Mucosa of rectum (tissue), 2 donors: Measurements from ENCODE around the gene RANBP17.

ENCODE experiments used
- H3K27ac ChIP-seq, 2 donors: one replicate each; pipeline ENCODE4 v1.7.0; 2013; ENCODE audit warnings: inconsistent platforms in 2 of 2, low read depth in 2 of 2, low read length in 2 of 2
- H3K27me3 ChIP-seq, 2 donors: one replicate each; pipeline ENCODE4 v1.7.0; 2013; ENCODE audit warnings: low read length in 2 of 2; ENCODE audit not compliant: control insufficient read depth in 2 of 2, insufficient read depth in 2 of 2
- H3K36me3 ChIP-seq, 2 donors: one replicate each; pipeline ENCODE4 v1.7.0; 2013; ENCODE audit warnings: low read length in 2 of 2; ENCODE audit not compliant: control insufficient read depth in 2 of 2, insufficient read depth in 2 of 2
- H3K4me1 ChIP-seq, 2 donors: one replicate each; pipeline ENCODE4 v1.7.0; 2013; ENCODE audit warnings: low read length in 2 of 2, mild to moderate bottlenecking in 1 of 2; ENCODE audit not compliant: control insufficient read depth in 2 of 2, insufficient read depth in 2 of 2
- H3K4me3 ChIP-seq, 2 donors: one replicate each; pipeline ENCODE4 v1.7.0; 2013; ENCODE audit warnings: low read length in 2 of 2
- H3K9ac ChIP-seq, 2 donors: one replicate each; pipeline ENCODE4 v1.7.0; 2013; ENCODE audit warnings: low read length in 2 of 2, low read depth in 1 of 2, mild to moderate bottlenecking in 1 of 2
- H3K9me3 ChIP-seq, 2 donors: one replicate each; pipeline ENCODE4 v1.7.0; 2013; ENCODE audit warnings: low read length in 2 of 2; ENCODE audit not compliant: control insufficient read depth in 2 of 2
- donor health status: healthy.
- donor health status: Normal muscosa, but diverticular disease.

RANBP17 gene

GRCh38 chr5:170843870-170844269, 17.9 kb upstream of the RANBP17 start:
- Histone ChIP-seq H3K27me3 (no peaks in the 10 kb centered on the region), H3K9me3 (no peaks in the 10 kb centered on the region), H3K4me1 (no peaks in the 10 kb centered on the region), H3K9ac (no peak overlapping the region), H3K27ac (no peak overlapping the region), H3K36me3 (no peaks in the 10 kb centered on the region), H3K4me3 (no peak overlapping the region)

GRCh38 chr5:170844651-170845050, 17.2 kb upstream of the RANBP17 start:
- H3K4me3 ChIP-seq, result no peak overlapping the region
- H3K27me3 ChIP-seq, result peaks cover 0 to 2% of the 10 kb centered on the region in 2 donors
- no peak overlapping the region for H3K9ac ChIP-seq
- no peaks in the 10 kb centered on the region for H3K9me3 ChIP-seq
- H3K27ac ChIP-seq, result no peak overlapping the region
- H3K4me1 ChIP-seq, result no peaks in the 10 kb centered on the region
- no peaks in the 10 kb centered on the region for H3K36me3 ChIP-seq

- Histone ChIP-seq H3K4me3 (no peak overlapping the region), H3K4me1 (no peaks in the 10 kb centered on the region), H3K9me3 (no peaks in the 10 kb centered on the region), H3K36me3 (no peaks in the 10 kb centered on the region), H3K27me3 (peaks cover 0 to 2% of the 10 kb centered on the region in 2 donors), H3K9ac (no peak overlapping the region), H3K27ac (no peak overlapping the region)
Observed at GRCh38 chr5:170846416-170846815, 15.4 kb upstream of the RANBP17 start.

DNA sequence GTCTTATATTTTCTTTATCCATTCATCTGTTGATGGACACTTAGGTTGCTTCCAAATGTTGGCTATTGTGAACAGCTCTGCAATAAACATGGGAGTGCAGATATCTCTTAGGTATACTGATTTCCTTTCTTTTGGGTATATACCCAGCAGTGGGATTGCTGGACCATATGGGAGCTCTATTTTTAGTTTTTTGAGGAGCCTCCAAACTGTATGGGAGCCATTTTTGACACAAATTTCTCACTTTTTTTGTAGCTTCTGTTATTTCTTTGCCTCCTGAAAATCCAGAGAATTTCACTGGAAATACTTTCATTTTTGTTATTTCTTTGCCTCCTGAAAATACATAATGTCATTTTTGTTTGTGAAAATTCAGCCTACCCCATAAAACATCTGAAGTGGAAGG, 15.0 kb upstream of the RANBP17 start:
- H3K27me3 ChIP-seq, result peaks cover 0 to 2% of the 10 kb centered on the region in 2 donors
- no peak overlapping the region for H3K9ac ChIP-seq
- no peaks in the 10 kb centered on the region for H3K36me3 ChIP-seq
- no peaks in the 10 kb centered on the region for H3K4me1 ChIP-seq
- no peak overlapping the region for H3K4me3 ChIP-seq
- no peak overlapping the region for H3K27ac ChIP-seq
- no peaks in the 10 kb centered on the region for H3K9me3 ChIP-seq

GRCh38 chr5:170848033-170848432, 13.8 kb upstream of the RANBP17 start:
- H3K36me3 ChIP-seq, result no peaks in the 10 kb centered on the region
- no peaks in the 10 kb centered on the region for H3K4me1 ChIP-seq
- no peak overlapping the region for H3K27ac ChIP-seq
- H3K9ac ChIP-seq, result no peak overlapping the region
- H3K9me3 ChIP-seq, result no peaks in the 10 kb centered on the region
- no peak overlapping the region for H3K4me3 ChIP-seq
- H3K27me3 ChIP-seq, result peaks cover 0 to 2% of the 10 kb centered on the region in 2 donors

DNA sequence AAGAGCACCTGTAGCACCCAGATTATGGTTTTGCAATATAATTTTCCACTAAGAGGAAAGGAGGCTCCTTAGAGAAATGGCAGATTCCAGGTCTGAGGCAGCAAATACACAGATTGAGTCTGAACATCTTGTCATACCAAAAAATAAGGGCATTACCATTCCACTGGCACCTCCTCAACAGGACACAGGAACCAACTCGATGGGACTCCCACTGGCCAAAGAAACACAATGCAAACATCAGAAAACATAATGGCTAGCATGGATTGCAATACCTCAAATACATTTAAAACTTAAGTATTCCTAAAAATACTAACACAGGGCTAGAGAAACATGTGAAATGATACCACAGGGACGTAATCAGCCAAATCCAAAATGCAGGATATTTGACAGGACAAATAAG, 12.4 kb upstream of the RANBP17 start:
- H3K27me3 ChIP-seq, result peaks cover 0 to 2% of the 10 kb centered on the region in 2 donors
- no peaks in the 10 kb centered on the region for H3K36me3 ChIP-seq
- no peaks in the 10 kb centered on the region for H3K4me1 ChIP-seq
- no peaks in the 10 kb centered on the region for H3K9me3 ChIP-seq
- no peak overlapping the region for H3K27ac ChIP-seq
- H3K9ac ChIP-seq, result no peak overlapping the region
- no peak overlapping the region for H3K4me3 ChIP-seq

- Histone ChIP-seq H3K4me1 (no peaks in the 10 kb centered on the region), H3K9me3 (no peaks in the 10 kb centered on the region), H3K4me3 (no peak overlapping the region), H3K36me3 (no peaks in the 10 kb centered on the region), H3K9ac (no peak overlapping the region), H3K27ac (no peak overlapping the region), H3K27me3 (no peaks in the 10 kb centered on the region)
Observed at GRCh38 chr5:170854566-170854965, 7.3 kb upstream of the RANBP17 start.

- Histone ChIP-seq H3K9ac (no peak overlapping the region), H3K27me3 (no peaks in the 10 kb centered on the region), H3K36me3 (no peaks in the 10 kb centered on the region), H3K9me3 (peaks cover 0 to 6% of the 10 kb centered on the region in 2 donors), H3K4me3 (no peak overlapping the region), H3K27ac (no peak overlapping the region), H3K4me1 (no peaks in the 10 kb centered on the region)
Observed at GRCh38 chr5:170857066-170857465, 4.8 kb upstream of the RANBP17 start.

DNA sequence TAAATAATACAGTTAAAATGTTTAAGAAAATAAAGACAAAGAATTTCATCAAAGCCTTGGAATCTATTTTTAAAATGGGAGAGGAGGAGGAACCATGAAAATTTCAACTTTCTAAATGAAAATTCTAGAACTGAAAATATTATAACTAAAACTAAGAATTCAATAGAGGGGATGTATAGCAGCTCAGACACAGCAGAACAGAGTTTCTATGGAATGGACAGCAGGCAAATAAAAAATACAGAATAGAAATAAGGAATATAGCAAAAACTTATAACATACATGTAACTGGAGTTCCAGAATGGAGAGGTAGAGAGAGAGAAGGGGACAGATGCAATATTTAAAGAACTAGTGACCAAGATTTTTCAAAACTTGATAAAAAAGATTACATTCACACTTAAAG, 1.4 kb upstream of the RANBP17 start:
- Histone ChIP-seq H3K27me3 (peaks cover 0 to 3% of the 10 kb centered on the region in 2 donors), H3K9me3 (peaks cover 0 to 6% of the 10 kb centered on the region in 2 donors), H3K4me3 (no peak overlapping the region), H3K36me3 (no peaks in the 10 kb centered on the region), H3K4me1 (peaks cover 0 to 6% of the 10 kb centered on the region in 2 donors), H3K9ac (no peak overlapping the region), H3K27ac (no peak overlapping the region)

- peaks cover 0 to 3% of the 10 kb centered on the region in 2 donors for H3K27me3 ChIP-seq
- H3K4me1 ChIP-seq, result peaks cover 0 to 6% of the 10 kb centered on the region in 2 donors
- H3K4me3 ChIP-seq, result peak overlapping the region in 1 of 2 donors; percentile 22
- H3K9ac ChIP-seq, result no peak overlapping the region
- H3K9me3 ChIP-seq, result peaks cover 0 to 6% of the 10 kb centered on the region in 2 donors
- H3K36me3 ChIP-seq, result no peaks in the 10 kb centered on the region
- no peak overlapping the region for H3K27ac ChIP-seq
Observed at GRCh38 chr5:170860818-170861666, 776 bp upstream of the RANBP17 start.
